HG03432 (cell line): ENCODE data around the gene PDZD4.

Source experiments
- ATAC-seq: cut with Tn5 transposase; IDR thresholded peaks from one replicate; pipeline ENCODE4 v1.9.1; 2021; ENCODE audit warnings: mild to moderate bottlenecking, moderate library complexity; ENCODE audit not compliant: unreplicated experiment

Gene PDZD4

DNA sequence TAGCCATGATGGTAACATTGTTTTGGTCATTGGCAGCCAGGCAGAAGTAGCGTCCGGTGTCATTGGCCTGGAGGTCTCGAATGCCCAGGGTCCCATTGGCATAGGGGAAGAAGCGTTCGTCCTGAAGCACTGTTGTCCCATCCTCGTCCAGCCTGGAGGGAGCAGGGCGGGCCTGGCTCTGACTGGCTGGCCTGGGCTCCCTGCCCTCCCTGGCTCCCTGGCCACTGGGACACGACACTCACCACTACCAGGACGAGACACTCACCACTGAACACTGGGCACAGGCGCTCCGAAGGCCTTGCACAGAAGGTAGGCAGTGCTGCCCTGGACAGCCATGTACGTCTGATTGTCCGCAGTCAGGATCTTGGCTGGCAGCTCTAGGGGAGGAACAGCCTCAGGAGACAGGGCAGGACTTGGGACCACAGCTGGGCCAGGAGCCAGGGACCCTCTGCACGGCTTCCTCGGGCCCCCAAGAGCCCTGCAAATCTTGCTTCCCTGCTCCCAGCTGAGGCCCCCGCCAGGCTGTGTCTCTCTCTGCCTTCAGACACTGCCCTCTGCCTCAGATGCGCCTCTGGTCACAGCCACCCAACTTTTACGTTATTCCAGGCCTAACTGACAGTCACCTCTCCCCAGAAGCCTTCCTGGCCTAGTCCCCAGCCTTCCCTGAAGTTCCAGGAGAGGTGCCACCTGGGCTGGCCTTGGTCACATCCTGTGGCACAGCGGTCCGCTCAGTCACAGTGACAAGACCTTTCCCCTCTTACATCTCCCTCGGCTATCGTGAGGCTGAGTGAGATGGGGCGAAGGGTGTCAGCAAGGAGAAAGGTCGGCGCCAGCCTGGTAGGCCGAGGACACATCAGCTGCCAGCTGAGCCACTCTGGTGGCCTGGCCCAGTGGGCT is 38.5 kb upstream of the PDZD4 start:
- no peak for ATAC-seq

- ATAC-seq: no peak
Measured at GRCh38 chrX:153867671-153868070, 37.3 kb upstream of the PDZD4 start.

GRCh38 chrX:153867139-153867538 is 36.8 kb upstream of the PDZD4 start:
- ATAC-seq: no peak

DNA sequence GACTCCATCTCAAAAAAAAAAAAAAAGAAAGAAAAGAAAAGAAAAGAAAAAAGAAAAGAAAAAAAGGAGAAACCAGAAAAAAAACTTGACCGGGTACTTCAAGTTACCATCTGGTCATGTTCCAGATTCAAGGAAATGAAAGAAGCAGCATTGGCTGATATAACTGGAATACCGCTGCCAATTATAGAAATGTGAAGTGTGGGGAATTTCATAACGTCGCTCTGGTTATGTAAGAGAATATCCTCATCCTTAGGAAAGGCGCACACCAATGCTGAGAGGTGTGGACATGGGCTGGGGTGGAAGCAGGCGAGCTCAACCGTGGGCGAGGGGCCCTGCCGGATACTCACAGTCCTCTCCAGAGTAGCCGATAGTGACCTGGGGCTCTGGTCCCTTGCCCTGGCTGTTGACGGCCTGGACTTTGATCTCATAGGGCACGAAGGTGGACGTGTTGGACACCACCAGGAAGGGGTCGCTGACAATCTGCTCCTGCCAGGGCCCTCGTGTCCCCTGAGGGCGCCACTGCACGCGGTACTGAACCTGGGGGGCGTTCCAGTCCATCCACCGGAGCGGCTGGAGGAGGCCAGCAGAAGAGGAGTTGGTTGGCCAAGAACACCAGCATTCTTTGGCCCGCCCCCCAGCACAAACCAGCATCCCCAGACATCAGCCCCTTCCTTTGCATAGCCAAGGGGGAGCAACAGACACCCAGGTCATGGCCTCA is 36.1 kb upstream of the PDZD4 start:
- no peak for ATAC-seq

- no peak for ATAC-seq
Measured at GRCh38 chrX:153865685-153866084, 35.3 kb upstream of the PDZD4 start.

DNA sequence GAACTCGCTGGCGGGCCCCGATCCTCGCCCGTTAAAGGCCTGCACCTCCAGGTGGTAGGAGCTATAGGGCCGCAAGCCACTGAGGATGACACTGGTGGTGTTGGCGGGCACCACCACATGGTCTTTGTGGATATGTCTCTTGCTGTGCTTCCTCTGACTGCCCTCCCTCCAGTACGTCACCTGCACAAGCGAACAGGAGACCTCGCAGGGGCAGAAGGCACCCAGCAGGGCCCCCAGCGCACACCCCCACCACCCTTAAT is 34.9 kb upstream of the PDZD4 start:
- no peak for ATAC-seq

DNA sequence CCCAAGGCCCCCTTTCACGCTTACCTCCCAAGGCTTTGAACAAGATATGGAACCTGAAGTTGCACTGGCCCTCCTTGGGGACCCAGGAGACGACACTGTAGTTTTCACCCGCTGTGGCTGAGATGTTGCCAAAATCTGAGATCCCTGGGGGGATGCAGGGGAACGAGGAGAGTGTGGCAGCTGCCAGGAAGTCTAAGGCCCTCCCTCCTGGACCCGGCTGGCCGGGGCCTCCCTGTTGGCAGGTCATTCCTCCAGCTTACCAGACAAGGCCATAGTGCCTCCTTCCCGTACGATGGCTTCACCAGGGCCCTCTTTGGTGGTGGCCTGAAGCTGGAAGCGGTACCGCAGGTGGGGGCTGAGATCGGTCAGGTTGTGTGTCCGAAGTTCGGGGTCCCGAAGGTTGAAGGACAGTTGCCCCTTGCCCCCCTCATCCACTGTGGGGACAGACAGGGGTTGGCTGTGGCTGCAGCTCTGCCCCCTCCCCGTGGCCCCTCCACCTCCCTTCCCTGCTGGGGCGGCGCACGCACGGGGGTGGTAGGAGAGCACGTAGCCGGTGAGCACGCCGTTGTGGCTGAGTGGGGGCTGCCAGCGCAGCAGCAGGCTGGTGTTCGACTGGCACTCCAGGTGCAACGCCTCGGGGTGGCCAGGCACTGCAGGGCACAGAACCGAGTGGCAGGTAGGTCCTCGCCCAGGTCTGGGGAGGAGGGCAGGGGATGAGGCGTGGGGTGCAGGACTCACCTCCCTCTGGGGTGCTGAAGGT is 34.4 kb upstream of the PDZD4 start:
- ATAC-seq: no peak

DNA sequence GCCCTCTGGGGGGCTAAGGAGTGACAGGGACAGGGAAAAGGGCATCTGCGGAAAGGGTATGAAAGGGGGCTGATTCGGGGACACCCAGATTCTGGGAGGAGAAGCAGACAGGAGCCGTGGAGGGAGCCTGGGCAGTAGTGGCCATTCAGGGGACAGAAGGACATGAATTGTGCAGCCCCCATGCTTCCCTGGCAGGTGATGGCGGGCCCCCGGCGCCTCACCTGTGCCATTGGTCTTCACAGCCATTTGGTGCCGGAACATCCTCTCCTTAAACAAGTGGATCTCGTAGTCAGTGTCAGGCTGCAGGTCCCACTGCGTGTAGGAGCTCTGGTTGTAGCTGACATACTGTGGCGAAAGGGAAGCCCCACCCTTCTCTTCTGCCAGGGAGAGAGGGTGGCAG is 33.8 kb upstream of the PDZD4 start:
- no peak for ATAC-seq

GRCh38 chrX:153863251-153863991 is 33.1 kb upstream of the PDZD4 start:
- ATAC-seq: no peak

DNA sequence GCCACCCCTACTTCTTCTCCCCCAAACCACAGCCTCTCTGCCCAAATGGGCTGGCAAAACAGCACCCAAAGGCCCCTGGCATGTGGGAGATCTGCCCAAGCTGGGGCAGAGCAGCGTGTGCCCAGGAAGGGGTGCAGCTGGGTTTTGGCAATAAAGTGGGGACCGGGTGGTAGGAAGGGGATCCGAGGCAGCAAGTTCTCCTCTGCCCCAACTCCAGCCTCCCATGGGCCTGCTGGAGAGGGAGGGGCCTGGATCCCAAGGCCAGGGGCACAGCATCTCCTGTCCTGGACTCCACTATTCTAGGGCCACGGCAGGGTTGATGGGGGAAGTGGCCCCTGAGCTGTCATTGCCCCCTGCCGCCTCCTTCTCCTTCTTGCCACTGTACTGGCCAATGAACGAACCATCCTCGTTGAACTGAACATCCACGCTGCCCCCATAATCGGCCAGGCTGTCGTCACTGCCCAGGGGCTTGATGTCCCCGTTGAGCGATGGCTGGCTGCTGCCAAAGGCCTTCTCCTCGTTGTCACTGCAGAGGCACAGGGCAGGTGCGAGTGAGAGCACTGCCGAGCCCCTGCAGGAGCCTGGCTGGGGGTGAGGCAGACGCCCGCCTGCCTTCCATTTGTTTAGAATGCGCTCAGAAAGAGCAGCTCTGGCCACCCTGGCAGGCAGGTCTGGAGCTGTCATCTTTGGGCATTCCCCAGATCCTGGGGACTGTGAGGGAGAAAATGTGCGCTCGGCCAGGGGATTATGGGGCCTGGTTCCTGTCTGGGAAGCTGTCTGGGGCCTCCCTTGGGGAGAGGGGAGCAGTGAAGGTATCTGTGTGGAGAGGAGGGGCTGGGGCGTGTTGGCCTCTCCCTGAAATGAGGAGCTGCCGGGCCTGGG is 32.3 kb upstream of the PDZD4 start:
- ATAC-seq: no peak

- ATAC-seq: no peak
Measured at GRCh38 chrX:153861733-153862310, 31.5 kb upstream of the PDZD4 start.

DNA sequence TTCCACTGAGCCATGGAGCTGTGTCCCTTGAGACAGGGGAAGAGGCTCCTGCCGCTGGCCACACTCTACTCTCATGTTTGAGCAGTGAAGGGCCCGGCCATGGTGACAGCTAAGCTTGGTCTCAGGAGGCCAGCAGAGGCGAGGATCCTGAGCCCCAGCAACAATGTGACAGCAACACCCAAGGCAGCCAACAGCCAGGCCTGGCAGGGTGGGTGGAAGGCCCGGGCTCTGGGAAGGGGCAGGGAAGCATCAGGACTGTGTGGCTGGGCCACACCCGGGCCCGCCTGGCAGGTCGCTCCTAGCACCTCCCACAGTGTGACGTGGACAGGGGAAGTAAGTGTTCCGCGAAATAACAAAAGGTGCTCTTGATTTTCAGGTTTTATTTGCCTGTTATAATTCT is 30.8 kb upstream of the PDZD4 start:
- no peak for ATAC-seq

DNA sequence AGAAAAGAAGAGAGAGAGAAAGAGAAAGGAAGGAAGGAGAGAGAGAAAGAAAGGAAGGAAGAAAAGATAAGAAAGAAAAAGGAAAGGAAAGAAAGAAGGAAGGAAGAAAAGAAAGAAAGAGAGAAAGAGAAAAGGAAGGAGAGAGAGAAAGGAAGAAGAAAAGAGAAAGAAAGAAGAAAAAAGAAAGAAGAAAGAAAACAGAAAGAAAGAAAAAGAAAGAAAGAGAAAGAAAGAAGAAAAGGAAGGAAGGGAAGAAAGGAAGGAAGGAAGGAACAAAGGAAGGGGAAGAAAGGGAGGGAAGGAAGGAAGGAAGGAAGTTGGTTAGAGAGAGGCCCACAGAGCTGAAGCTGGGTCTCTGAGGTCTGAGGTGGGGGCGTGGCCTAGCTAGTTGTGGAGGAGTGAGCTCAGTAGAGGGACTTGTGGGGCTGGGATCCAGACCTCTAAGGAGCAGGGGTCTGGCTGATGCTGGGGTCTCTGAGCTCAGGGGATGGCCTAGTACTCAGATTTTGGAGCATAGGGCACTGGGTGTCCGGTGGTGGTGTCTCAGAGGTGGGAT is 27.1 kb upstream of the PDZD4 start:
- ATAC-seq: no peak

DNA sequence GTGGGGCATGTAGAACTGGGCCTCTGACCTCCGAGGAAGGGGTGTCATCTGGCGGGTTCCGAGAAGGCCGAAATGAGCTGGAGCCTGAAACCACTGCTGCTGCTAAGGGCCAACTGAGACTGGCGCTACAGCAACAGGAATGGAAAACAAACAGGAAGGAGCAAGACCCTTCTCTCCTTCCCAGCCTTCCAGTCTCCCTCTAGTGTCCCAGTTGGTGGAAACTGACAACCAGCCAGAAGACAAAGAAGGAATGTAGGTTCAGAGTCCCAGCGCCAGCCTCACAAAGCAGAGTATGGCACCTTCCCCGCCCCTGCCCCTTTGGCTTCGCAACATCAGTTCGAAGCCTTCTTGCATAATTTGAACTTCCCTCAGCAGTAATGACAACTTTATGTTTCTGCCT is 24.4 kb upstream of the PDZD4 start:
- no peak for ATAC-seq

DNA sequence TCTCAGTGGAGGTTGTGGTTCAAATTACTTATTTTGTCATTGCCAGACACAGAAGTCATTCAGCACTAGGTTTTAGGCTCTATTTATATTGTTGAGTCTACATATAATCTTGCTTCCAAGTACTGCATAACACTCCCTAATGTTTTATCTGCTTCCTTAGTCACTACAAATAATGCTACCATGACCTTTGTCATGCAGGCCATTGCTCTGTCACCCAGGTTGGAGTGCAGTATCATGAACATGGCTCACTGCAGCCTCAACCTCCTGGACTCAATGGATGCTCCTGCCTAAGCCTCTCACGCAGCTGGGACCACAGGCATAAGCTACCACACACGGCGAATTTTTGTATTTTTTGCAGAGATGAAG is 23.5 kb upstream of the PDZD4 start:
- ATAC-seq: no peak

DNA sequence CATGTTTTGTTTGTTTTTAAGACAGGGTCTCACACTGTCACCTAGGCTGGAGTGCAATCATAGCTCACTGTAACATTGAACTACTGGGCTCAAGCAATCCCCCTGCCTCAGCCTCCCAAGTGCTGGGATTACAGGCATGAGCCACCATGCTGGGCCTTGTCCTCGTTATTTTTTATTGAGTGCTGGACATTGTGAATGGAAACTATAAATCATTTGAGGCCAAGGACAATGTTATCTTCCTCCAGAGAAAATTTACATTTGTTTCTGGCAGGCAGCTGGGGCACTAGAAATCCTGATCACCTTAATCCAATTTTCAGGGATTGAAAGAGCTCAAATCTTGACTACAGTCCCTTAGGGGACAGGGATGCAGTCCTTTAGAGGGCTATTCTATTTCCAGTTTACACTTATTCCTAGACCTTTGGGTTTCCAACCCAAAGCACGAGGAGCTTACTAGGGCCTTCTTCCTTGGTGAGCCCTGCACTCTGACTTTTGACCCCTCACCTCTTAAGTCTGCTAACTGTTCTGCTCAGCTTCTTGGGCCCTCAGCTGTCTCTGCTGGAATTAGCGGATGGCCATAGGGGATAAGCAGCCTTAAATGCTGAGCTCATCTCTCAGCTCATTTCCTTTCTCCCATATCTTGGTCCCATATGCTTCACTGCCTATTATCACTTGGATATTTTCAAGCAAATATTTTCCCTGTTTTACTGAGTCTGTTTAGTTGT is 23.0 kb upstream of the PDZD4 start:
- ATAC-seq: no peak

DNA sequence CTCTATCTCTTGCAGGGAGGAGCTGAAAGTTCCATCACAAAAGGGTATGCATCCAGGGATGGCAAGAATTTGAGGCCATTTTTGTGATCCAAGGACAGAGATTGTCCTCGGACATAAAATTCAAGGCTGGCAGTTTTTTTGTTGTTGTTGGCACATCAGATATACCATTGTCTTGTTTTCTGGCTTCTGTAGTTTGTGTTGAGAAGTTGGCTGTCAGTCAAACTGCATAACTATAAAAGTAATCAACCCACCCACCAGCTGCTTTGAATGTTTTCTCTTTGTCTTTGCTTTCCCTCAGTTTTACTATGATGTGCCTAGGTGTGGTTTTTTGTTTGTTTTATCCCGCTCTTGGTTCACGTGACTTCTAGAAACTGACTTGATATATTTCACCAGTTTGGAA is 21.6 kb upstream of the PDZD4 start:
- ATAC-seq: no peak

DNA sequence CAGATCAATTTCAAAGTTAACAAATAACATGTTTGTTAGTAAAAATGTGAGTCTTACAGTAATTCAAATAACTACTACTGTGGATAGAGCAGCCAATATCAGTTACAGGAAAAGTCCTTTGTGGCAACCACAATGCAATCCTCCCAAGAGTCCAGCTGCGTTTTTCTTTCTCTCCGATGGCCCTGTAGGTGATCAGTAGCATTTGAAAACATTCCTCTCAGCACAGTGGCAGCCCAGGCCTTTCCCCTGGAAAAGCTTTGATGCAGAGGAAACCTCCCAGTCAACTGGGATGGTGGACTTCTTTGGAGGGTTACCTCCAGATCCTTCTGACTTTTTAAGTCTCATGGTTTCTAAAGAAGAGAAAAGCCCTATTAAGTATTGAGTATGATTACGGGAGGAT is 18.0 kb upstream of the PDZD4 start:
- ATAC-seq: no peak

DNA sequence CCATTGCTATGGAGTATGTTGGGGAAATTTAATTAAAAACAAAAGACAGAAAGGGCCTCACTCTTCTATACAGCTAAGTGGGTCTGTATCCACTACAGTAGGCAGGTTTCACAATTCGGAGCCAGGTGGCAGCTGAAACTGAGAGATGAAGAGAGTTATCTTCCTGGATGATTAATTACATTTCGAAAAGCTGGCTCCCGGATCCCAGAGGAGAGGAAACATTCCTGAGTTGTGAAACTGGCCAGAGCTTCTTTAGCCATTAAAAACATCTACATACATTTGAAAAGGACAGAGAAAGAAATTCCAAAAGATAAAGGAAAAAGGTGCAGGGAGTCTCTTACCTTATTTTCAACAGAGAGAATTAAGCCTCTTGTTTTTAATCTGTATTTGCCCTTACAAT is 15.5 kb upstream of the PDZD4 start:
- ATAC-seq: no peak
